Measurements from ENCODE around the gene SH3RF3. TPM values are rescaled to one million over a fixed set of nuclear protein-coding genes. Genes with fewer than 3 reads are reported as not detected.

SH3RF3 gene
- total and polyA plus RNA-seq, 4 experiments from 2014 or later = 0.26 to 2.2 (median 2.1) TPM; not detected in 1

DNA sequence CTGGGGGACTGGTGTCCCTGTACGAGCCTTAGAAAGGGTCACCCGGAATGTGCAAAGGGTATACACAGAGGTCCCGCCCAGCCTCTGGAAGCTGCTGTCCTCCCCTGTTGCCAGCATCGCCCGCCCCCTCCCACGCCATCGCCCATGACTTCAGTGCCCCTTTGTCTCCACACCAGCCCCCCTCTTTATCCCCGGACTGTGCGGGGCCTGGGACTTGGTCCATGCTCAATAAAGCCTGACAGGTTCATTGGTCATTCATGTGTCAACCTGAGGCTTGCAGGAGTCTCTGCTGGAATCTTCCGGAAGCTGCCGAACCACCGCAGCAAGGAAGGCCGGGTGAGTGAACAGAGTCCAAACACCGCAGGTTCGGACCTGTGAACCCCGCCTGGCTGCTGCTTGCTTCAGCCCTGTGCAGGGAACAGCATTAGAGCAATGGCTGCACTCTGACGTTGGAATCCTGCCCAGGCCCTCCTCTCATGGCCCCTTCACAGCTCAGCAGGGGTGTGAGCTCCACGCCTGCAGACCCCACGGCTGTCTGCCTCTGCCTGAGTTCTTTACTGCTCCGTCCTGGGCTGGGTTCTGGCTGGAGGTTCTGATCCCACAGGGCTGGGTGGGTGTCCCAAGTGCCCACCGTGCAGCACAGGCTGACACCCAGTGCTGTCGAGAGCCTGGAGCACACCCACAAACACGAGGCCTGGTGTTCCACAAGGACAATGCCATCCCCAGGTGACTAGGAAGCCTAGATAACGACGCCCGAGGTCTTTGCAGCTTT is 388.3 kb downstream of the SH3RF3 start:
- CTCF ChIA-PET (ENCODE audit: partially characterized antibody) = no interaction called here
- Mint-ChIP-seq H3K27me3 (no peaks in the 10 kb centered on the region), H3K9me3 (no peaks in the 10 kb centered on the region), H3K27ac (no peak overlapping the region), H3K36me3 (no peaks in the 10 kb centered on the region), H3K4me3 (no peak overlapping the region), H3K4me1 (peaks cover 0 to 7% (median 4%) of the 10 kb centered on the region in 4 donors)
- intact Hi-C loops (cut with micrococcal nuclease) = no loop called here
- no peak overlapping the region for H3K4me3 ChIP-seq (ENCODE audit: low read length in 2 of 2)
- no peaks in the 10 kb centered on the region for H3K9me3 ChIP-seq (ENCODE audit: control insufficient read depth in 1 of 2, low read length in 2 of 2)
- POLR2A ChIA-PET (ENCODE audit: partially characterized antibody) = no interaction called here
- H3K27ac ChIP-seq (ENCODE audit: low read depth, low read length) = no peak overlapping the region
- DNase-seq = no peak
- no peaks in the 10 kb centered on the region for H3K27me3 ChIP-seq (ENCODE audit: insufficient read depth, low read length)
- no peaks in the 10 kb centered on the region for H3K4me1 ChIP-seq (ENCODE audit: insufficient read depth, low read length)
- H3K36me3 ChIP-seq (ENCODE audit: insufficient read depth, low read length) = no peaks in the 10 kb centered on the region

DNA sequence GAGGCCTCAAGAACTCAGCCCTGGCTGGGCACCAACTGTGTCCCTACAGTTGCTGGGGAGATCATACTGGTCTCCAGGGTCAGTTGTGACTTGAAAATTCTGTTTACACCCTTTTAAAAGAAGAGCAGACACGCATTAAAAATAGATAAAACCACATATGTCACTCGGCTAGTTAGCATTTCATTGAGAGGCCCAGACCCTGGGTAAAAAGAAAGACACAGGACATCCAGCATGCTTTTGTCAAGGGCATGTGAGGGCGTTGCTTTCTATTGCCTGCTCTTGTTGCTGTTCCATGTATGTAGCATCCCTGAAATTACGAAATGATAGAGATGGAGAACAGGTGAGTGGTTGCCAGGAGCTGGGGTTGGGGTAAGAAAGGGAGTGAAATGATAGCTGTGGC is 390.5 kb downstream of the SH3RF3 start:
- Histone ChIP-seq H3K4me3 (ENCODE audit: low read length in 2 of 2) (no peak overlapping the region), H3K9me3 (ENCODE audit: control insufficient read depth in 1 of 2, low read length in 2 of 2) (no peaks in the 10 kb centered on the region), H3K36me3 (ENCODE audit: insufficient read depth, low read length) (no peaks in the 10 kb centered on the region), H3K27ac (ENCODE audit: low read depth, low read length) (no peak overlapping the region), H3K27me3 (ENCODE audit: insufficient read depth, low read length) (no peaks in the 10 kb centered on the region), H3K4me1 (ENCODE audit: insufficient read depth, low read length) (no peaks in the 10 kb centered on the region)
- no peaks in the 10 kb centered on the region for H3K9me3 Mint-ChIP-seq
- CTCF ChIA-PET (ENCODE audit: partially characterized antibody) = interaction anchor here (1.0 kb wide), 1 partner anchor 14 kb away, joined by 3 read pairs; no protein-coding TSS in a partner anchor
- H3K27me3 Mint-ChIP-seq = no peaks in the 10 kb centered on the region
- POLR2A ChIA-PET (ENCODE audit: partially characterized antibody) = no interaction called here
- H3K27ac Mint-ChIP-seq = no peak overlapping the region
- intact Hi-C loops (cut with micrococcal nuclease) = no loop called here
- H3K4me3 Mint-ChIP-seq = no peak overlapping the region
- no peak for DNase-seq
- no peaks in the 10 kb centered on the region for H3K36me3 Mint-ChIP-seq
- no peaks in the 10 kb centered on the region for H3K4me1 Mint-ChIP-seq

DNA sequence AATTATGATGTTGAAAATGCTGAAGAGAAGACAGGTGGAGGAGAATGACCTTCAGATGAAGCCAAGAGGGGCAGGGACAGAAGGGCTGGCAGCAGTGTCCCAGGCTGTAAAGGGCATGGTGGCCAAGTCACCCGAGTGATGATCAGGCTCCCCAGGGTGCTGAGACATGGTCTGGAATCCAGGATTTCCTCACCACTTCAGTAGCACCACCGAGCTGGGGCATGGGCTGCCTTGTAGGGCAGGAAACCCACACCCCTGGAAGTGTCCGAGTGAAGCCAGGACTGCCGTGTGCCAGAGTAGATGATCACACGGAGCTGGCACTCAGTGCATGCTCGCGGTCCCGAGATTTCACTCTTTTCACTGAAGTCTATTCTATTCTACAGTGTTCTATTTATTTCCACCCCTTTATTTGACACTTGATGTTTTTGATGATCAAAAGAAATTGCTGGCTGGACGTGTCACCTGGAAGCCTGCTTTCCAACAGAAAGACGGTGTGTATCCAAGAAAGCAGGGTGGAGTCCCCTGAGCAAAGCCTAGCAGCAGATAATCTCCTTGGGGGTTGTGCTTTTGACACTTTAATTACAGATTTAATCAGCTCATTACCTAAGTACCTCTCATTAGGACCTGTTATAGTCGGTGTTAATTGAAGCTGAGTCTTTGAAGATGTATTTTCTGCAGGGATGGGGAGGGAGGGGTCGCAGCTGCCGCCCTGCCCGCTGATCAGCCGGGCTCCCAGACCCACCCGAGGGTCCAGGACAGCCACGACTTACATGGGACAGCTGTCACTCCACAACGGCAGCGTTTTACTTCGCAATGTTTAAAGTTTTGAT is 392.4 kb downstream of the SH3RF3 start:
- H3K4me1 ChIP-seq (ENCODE audit: insufficient read depth, low read length) = no peaks in the 10 kb centered on the region
- Mint-ChIP-seq H3K4me1 (no peaks in the 10 kb centered on the region), H3K27ac (no peak overlapping the region), H3K4me3 (no peak overlapping the region), H3K27me3 (peaks cover 0 to 2% of the 10 kb centered on the region in 2 donors), H3K36me3 (no peaks in the 10 kb centered on the region), H3K9me3 (no peaks in the 10 kb centered on the region)
- CTCF ChIA-PET (ENCODE audit: partially characterized antibody) = interaction anchor here (1.4 to 2.9 kb wide), 2 partner anchors 18 to 24 kb away, joined by 3 to 7 read pairs; no protein-coding TSS in a partner anchor
- intact Hi-C loops (cut with micrococcal nuclease) = no loop called here
- POLR2A ChIA-PET (ENCODE audit: partially characterized antibody) = no interaction called here
- no peak overlapping the region for H3K4me3 ChIP-seq (ENCODE audit: low read length in 2 of 2)
- no peaks in the 10 kb centered on the region for H3K27me3 ChIP-seq (ENCODE audit: insufficient read depth, low read length)
- no peaks in the 10 kb centered on the region for H3K9me3 ChIP-seq (ENCODE audit: control insufficient read depth in 1 of 2, low read length in 2 of 2)
- DNase-seq = no peak
- no peaks in the 10 kb centered on the region for H3K36me3 ChIP-seq (ENCODE audit: insufficient read depth, low read length)
- H3K27ac ChIP-seq (ENCODE audit: low read depth, low read length) = no peak overlapping the region

DNA sequence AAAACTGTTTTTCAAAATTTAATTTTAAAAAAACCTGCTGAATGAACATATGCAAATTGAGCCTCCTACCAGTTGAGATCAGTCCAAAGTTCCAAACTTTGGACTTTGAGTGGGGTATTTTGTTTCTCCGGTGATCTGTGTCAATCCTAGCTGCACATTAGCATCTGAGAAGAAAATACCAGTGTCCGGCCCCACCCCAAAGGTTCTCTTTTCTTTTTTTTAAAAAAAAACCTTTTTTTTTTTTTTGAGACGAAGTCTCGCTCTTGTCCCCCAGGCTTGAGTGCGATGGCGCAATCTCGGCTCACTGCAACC is 393.0 kb downstream of the SH3RF3 start:
- DNase-seq = no peak
- Histone ChIP-seq H3K4me3 (ENCODE audit: low read length in 2 of 2) (no peak overlapping the region), H3K9me3 (ENCODE audit: control insufficient read depth in 1 of 2, low read length in 2 of 2) (no peaks in the 10 kb centered on the region), H3K27me3 (ENCODE audit: insufficient read depth, low read length) (no peaks in the 10 kb centered on the region), H3K36me3 (ENCODE audit: insufficient read depth, low read length) (no peaks in the 10 kb centered on the region), H3K4me1 (ENCODE audit: insufficient read depth, low read length) (no peaks in the 10 kb centered on the region), H3K27ac (ENCODE audit: low read depth, low read length) (no peak overlapping the region)
- Mint-ChIP-seq H3K36me3 (no peaks in the 10 kb centered on the region), H3K4me3 (no peak overlapping the region), H3K4me1 (no peaks in the 10 kb centered on the region), H3K27ac (no peak overlapping the region), H3K9me3 (no peaks in the 10 kb centered on the region), H3K27me3 (peaks cover 2% of the 10 kb centered on the region in 2 donors)
- ChIA-PET POLR2A (ENCODE audit: partially characterized antibody) (no interaction called here), CTCF (ENCODE audit: partially characterized antibody) (interaction anchor here (2.9 kb wide), 1 partner anchor 24 kb away, joined by 7 read pairs; no protein-coding TSS in a partner anchor)
- intact Hi-C loops (cut with micrococcal nuclease) = no loop called here

DNA sequence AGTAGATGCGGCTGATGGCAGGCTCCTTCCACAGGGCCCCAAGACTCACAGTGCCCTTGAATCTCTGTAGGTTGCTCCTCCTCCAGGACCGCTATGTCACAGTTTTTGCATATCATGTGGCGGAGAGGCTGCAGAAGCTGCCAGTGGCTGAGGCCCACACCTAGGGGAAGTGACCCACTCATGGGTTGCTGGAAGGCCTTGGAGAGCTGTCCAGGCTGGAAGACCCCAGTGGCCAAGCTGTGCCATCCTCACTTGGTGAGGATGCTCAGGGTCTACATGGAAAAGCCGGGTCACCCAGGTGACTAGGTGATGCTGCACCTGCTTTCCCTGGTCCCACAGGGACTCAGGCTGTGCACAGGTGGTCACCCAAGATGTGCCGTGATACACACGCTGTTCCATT is 394.1 kb downstream of the SH3RF3 start:
- no peaks in the 10 kb centered on the region for H3K4me1 ChIP-seq (ENCODE audit: insufficient read depth, low read length)
- no peak overlapping the region for H3K4me3 Mint-ChIP-seq
- no peaks in the 10 kb centered on the region for H3K27me3 ChIP-seq (ENCODE audit: insufficient read depth, low read length)
- H3K4me1 Mint-ChIP-seq = no peaks in the 10 kb centered on the region
- no peaks in the 10 kb centered on the region for H3K9me3 Mint-ChIP-seq
- ChIA-PET POLR2A (ENCODE audit: partially characterized antibody) (no interaction called here), CTCF (ENCODE audit: partially characterized antibody) (interaction anchor here (2.9 kb wide), 1 partner anchor 22 kb away, joined by 7 read pairs; no protein-coding TSS in a partner anchor)
- no peak overlapping the region for H3K27ac Mint-ChIP-seq
- H3K4me3 ChIP-seq (ENCODE audit: low read length in 2 of 2) = no peak overlapping the region
- H3K36me3 ChIP-seq (ENCODE audit: insufficient read depth, low read length) = no peaks in the 10 kb centered on the region
- no peak for DNase-seq
- peaks cover 4 to 7% of the 10 kb centered on the region in 2 donors for H3K27me3 Mint-ChIP-seq
- intact Hi-C loops (cut with micrococcal nuclease) = no loop called here
- H3K9me3 ChIP-seq (ENCODE audit: control insufficient read depth in 1 of 2, low read length in 2 of 2) = no peaks in the 10 kb centered on the region
- H3K36me3 Mint-ChIP-seq = no peaks in the 10 kb centered on the region
- H3K27ac ChIP-seq (ENCODE audit: low read depth, low read length) = no peak overlapping the region

DNA sequence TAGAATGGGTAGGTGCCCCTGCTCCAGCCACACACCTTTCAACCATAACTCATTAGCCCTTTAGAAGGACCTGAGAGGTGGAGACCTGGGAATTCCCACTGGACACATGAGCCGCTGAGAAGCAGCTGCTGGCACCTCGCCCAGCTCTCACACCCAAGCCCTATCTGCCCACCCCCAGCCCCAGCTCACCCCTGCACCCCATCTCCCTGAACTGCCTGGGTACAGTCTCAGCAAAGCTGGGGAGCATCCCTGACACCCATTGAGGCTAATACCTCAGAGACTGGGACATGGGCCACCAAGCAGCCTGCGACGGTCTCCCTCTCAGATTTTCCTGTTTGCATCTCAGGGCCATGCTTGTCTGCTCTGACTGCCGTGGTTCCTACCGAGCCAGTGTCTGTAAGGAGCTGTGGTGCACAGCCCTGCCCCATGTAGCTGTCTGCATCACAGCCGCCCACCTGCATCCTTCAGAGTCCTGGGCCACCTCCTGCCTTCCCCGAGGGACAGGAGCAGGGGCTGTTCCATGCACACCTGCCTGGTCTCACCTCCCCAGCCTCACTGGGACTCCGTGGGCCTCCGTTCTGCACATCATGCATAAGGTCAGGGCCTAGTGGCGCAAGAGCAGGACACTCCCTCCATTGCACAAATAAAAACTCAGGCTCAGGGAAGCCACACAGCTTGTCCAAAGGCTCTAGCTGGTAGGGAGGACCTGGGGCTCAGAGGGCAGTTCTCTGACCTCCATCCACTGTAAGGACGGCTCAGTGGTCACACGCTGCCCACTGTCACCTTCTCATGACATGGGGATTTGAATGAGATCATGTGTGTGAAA is 394.7 kb downstream of the SH3RF3 start:
- no peaks in the 10 kb centered on the region for H3K27me3 ChIP-seq (ENCODE audit: insufficient read depth, low read length)
- H3K36me3 ChIP-seq (ENCODE audit: insufficient read depth, low read length) = no peaks in the 10 kb centered on the region
- POLR2A ChIA-PET (ENCODE audit: partially characterized antibody) = no interaction called here
- H3K9me3 Mint-ChIP-seq = no peaks in the 10 kb centered on the region
- H3K4me3 Mint-ChIP-seq = no peak overlapping the region
- no peak overlapping the region for H3K27ac Mint-ChIP-seq
- DNase-seq = no peak
- H3K4me3 ChIP-seq (ENCODE audit: low read length in 2 of 2) = no peak overlapping the region
- no peaks in the 10 kb centered on the region for H3K4me1 Mint-ChIP-seq
- H3K4me1 ChIP-seq (ENCODE audit: insufficient read depth, low read length) = no peaks in the 10 kb centered on the region
- peaks cover 4 to 10% of the 10 kb centered on the region in 2 donors for H3K27me3 Mint-ChIP-seq
- no peaks in the 10 kb centered on the region for H3K9me3 ChIP-seq (ENCODE audit: control insufficient read depth in 1 of 2, low read length in 2 of 2)
- intact Hi-C loops (cut with micrococcal nuclease) = no loop called here
- no peak overlapping the region for H3K27ac ChIP-seq (ENCODE audit: low read depth, low read length)
- H3K36me3 Mint-ChIP-seq = no peaks in the 10 kb centered on the region
- CTCF ChIA-PET (ENCODE audit: partially characterized antibody) = interaction anchor here (2.9 kb wide), 1 partner anchor 22 kb away, joined by 7 read pairs; no protein-coding TSS in a partner anchor

DNA sequence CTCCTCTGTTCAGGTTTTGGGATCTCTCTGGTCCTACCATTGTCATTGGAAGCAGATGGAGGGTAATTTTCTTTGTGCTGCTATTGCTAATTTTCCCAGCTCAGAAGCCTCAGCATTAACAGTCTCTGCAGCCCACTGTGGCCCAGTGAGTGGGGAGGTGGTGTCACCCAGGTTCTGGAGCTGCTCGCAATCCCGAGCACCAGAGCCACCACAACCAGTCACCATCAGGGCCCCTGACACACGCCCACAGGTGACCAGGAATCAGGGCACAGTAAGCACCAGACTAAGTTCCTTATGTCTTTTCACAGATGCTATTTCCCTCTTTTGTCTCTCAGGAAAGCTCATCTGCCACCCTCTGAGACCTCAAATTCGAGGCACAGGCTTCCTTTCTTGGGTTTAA is 396.8 kb downstream of the SH3RF3 start:
- intact Hi-C loops (cut with micrococcal nuclease) = no loop called here
- Mint-ChIP-seq H3K36me3 (no peaks in the 10 kb centered on the region), H3K27ac (no peak overlapping the region), H3K4me3 (no peak overlapping the region), H3K27me3 (peaks cover 9 to 16% of the 10 kb centered on the region in 2 donors), H3K9me3 (no peaks in the 10 kb centered on the region), H3K4me1 (no peaks in the 10 kb centered on the region)
- H3K27ac ChIP-seq (ENCODE audit: low read depth, low read length) = no peak overlapping the region
- no peaks in the 10 kb centered on the region for H3K27me3 ChIP-seq (ENCODE audit: insufficient read depth, low read length)
- no peaks in the 10 kb centered on the region for H3K36me3 ChIP-seq (ENCODE audit: insufficient read depth, low read length)
- no peaks in the 10 kb centered on the region for H3K4me1 ChIP-seq (ENCODE audit: insufficient read depth, low read length)
- DNase-seq = no peak
- H3K9me3 ChIP-seq (ENCODE audit: control insufficient read depth in 1 of 2, low read length in 2 of 2) = no peaks in the 10 kb centered on the region
- ChIA-PET CTCF (ENCODE audit: partially characterized antibody) (interaction anchor here (1.4 kb wide), 1 partner anchor 15 kb away, joined by 7 read pairs; no protein-coding TSS in a partner anchor), POLR2A (ENCODE audit: partially characterized antibody) (no interaction called here)
- no peak overlapping the region for H3K4me3 ChIP-seq (ENCODE audit: low read length in 2 of 2)
